ENCODE results near the gene HSD11B1.

HSD11B1 gene

DNA sequence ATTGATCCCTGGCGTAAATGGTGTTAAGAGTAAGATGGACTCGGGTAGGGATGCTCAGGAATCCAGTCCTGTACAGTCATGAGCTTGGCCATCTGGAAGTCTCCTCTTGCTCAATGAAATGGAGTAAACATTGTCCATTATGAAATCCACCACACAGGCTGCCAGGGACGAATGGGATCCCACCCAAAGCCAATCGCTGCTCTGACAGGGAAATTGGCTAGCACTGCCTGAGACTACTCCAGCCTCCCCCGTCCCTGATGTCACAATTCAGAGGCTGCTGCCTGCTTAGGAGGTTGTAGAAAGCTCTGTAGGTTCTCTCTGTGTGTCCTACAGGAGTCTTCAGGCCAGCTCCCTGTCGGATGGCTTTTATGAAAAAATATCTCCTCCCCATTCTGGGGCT lies at the start of gene HSD11B1:
HSD11B1 (plus strand) TSS at position 263 of the 400 bp plus-strand sequence; CDS start at position 360, 97 bp downstream.
- DNase-seq (ENCODE audit: low read depth): no peak

DNA sequence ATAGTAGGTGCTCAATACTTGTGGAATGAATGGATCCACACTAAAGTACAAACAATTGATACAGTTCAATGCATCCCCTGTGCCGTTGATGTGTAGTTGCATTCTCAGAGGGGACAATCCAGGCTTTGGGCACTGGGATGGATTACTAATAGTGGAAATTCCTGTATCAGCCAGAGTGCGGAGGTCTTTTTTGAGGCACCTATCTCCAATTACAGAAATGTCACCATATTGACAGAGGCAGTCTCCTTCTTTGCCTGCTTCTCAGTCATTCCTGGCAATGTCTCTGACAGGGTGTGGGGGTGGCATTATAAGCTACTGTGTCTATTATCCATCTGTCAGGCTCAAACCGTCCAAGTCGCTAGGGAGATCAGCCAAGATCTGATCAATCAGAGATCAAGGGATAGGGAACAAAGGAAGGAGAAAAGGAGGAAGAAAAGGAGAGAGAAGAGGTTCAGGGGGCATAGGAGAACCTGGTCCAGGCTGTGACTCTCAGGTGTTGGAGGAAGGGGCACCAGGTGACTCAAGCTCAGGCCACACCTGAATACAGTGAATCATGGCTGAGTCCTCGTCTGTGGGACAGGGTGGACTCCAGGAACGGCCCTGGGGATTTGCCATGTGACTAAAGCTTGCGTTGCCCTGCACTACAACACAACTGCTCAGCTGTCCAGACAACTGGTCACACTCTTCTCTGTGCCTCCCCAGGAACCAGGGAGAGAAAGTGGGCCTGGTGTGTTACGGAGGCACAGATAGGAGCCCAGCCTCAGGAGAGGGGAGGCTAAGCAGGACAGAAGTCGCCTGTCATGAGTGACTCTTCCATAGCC lies 49.0 kb upstream of the HSD11B1 start:
- no peak for DNase-seq (ENCODE audit: low read depth)

DNA sequence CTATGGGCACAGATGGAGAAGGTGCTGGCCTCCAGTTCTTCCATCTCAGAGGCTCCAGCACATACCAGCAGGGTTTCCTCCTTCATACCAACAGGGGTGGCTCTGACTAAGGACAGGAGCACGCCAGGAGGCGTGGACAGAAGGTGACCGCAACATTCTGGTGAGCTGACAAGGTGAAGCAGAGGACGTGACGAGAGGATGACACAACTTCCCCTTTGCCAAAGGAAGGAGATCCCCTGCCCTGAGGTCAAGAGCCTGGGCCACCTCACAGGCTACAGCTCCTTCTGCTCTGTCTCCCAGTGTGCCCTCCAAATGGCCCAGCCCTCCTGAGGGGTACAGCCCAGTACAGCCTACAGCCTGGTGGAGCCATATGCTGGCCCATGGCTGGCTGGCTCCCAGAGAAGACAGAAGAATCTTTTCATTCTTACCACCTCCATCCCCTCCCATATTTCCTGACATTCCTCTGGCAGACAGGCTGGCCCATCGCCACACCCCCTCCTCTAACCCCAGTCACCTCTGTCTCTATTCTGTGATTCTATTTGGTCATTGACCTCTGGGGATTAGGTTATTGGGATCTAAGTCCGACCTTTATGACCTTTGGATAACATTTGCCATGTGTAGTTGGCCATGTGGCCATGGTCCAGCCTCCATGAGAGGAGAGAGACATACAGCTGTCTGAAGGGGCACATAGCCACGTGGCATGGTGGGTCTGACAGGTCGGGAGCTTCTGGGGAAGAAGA lies 47.3 kb upstream of the HSD11B1 start:
- DNase-seq (ENCODE audit: low read depth): no peak

DNA sequence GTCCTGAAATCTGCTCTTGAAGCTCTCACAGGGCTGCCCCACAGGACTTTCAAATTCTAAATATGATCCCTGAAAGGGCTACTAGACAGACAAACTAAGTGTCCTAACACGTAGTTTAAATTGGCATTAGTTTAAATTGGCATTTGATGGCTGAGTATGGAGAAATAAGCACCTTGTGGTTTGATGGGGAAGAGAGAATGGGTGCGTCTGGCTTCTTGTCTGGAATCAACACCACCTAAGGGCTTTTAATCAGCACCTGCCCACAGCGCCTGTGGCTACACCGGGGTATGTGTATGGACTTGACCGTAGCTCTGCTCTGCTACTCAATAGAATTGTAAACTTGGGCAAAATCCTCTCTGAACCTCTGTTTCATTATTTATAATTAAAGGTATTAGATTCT lies 46.7 kb upstream of the HSD11B1 start:
- no peak for DNase-seq (ENCODE audit: low read depth)

DNA sequence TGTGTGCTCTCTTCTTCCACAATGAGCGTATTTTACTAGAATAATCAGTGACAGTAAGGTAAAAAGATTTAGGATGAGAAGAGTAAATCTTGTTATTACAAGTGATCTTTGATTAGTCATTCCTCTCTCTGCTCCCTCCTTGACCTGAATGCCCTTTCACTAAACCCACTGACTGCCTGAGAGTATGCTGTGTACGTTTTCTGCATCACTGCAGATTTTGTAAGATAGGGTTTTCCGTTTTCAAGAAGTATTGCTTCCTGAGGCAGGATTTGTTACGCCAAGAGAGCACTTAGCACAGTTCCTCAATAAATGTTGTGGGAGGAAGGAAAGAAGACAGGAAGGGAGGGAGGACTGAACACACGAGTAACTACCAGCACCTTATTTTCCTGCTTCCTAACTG lies 44.7 kb upstream of the HSD11B1 start:
- DNase-seq (ENCODE audit: low read depth): no peak

DNA sequence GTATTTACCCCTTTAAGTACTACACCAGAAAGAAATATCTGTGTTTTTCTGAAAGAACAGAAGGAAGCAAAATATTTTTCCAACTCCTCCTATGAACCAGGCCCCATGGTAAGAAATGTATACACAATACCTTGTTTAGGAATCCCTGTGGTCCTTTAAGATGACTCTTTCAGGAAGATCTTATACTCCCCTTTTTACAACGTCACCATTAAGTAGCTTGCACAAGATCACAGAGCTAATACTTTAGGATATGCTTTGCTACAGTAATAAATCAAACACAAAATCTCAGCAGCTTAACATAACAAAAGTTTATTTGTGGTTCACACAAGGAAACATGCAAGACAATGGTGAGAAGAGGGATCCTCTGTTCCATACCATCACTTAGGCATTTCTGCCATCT lies 43.6 kb upstream of the HSD11B1 start:
- DNase-seq (ENCODE audit: low read depth): no peak

DNA sequence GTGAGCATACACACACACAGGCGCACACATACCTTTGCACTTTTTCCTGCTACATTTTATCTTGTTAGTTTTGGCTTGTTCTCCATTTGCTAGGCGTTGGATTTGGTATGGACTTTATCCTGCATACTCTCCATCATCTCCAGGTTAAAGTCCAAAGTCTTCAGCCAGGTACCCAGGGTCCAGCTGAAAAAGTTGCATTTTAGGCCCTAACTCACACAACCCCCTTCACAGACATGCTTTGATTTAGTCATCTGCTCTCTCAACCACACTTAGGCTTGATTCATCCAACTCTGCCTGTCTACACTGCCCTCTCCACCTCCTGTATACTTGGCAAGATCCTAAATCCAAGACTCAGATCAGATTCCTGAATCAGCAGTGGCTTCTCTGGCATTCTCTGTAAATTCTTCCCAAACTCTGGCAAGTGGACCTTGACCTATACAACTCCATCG lies 41.7 kb upstream of the HSD11B1 start:
- DNase-seq (ENCODE audit: low read depth): no peak

DNA sequence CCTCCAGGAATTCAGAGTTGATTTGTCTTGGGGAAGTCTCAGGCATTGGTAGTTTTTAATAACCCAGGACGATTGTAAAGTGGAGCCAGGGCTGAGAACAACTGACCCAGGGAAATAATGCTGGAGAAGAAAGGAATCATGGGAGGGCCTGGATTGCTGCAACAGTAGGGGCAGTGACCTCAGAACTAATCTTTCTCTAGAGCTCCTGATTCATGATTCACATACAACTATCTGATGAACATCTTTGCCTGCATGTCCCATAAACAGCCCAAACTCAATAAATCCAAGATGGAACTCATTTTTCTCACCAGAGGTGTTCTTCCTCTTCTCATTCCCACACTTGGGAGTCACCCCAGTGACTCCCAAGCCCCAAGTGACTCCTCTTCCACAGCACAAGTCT lies 37.5 kb upstream of the HSD11B1 start:
- DNase-seq (ENCODE audit: low read depth): no peak

DNA sequence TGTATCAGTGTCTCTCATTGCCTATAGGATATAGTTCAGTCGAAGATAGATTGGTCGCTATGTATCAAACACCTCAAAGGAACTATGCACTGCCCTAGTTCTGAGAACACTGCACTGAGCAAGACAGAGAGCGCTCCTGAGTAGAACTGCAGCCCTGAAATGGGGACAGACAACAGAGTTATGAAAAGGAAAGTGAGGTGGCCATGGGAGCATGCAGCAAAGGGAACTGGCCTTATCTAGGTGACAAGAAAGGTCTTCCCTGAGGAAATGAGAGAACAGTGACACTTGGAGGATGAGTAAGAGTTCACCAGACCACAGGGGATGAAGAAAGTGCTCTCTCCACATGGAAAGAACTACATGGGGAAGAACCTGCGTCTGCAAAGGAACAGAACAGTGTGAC lies 36.9 kb upstream of the HSD11B1 start:
- DNase-seq (ENCODE audit: low read depth): no peak

DNA sequence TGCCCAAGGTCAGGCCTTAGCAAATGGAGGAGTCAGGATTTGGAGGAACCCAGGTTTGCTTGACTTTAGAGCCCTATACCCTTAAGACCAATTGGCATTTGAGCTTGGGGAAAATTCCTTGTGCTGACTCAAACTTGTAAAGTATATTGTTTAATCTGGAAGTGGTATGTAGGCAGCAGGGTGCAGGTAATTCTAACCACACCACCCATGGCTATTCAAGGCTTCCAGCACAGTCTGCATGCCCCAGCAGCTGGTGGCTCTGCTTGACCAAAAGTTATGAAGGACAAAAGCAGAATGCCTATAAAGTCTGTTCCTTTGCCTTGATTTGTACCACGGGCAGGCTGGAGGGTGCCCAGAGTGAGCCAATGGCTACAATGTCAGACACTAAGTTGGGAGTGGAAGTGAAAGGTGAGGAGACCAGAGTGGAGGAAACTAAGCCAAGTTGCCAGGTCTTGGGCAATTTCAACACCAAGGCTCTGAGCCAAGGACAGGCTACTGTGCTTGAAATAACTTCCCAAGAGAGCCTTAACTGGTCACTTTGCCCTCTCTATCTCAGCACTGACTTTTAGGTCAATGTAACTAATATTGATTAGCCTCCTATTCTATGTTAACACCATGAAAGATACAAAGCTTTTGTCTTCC lies 34.1 kb upstream of the HSD11B1 start:
- no peak for DNase-seq (ENCODE audit: low read depth)

DNA sequence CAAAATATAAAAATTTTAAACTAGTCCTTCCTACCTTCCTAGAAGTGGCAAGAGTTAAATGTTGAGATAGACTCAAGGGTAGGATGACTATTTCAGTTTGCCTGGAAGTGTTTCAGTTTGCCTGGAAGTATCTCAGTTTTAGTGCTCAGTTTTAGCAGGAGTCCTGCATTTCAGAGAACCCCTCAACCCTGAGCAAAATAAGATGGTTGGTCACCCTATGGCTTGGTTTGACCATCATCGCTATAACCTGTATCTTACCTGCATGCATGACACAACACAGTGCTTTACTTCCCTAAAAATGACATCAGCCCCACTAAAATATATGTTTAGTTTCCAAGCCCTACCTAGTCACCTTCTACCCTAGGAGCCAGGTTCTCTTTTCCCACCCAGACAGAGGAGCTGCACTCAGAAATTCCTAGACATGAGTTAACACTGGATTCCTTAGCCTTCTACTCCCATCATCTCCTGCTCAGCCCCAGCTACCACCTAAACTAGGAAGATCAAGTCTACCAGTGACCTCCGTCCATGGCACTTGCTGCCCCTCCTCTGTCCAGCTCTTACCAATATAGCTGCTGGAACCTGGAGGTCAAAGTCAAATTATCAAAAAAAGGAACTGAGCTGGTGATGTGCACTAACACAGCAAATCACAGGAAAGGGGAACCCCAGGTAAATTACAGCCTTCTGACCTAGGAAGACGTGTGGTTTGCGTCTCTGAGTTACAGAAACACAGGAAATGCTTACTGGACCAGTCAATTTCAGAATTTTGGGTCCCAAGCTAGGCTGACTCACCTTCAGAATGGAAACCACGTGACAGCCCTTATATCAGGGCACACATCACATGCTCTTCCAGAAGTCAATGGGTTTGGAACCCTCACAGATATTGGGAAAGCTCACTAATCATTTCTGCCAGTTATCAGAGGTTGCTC lies 31.7 kb upstream of the HSD11B1 start:
- no peak for DNase-seq (ENCODE audit: low read depth)

DNA sequence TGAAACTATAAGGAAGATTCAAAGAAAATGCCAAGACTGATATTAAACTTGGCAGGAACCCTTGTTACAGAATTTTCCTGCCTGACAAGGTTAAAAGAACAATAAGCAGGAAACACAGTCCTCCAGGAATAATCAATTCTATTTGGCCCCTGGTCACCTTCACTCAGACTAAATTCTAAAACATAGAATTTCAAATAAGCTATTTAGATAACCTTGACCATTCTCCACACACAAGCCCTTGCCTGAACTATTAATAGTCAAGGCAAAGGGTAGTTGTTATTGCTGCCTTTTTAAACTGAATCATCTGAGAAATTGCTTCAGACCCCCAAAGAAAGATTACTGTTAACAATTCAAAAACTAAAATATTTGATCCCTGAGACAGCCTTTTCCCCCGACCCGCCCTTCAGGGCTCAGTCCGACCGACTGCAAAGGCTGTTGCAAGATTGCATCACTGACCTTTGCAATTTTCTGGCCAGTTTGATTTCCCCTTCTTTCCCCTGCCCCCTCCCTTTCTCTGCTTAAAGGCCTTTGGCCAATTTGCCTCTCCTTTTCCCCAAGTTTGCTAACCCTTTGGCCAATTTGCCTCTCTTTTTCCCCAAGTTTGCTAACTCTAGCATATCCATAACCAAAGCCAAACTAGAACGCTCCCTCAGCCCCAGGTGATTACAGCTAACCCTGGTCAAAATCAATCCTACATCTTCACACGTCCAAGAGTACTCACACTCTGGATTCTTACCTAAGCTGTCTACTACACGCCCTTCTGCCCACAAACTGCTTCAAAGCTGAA lies 30.8 kb upstream of the HSD11B1 start:
- no peak for DNase-seq (ENCODE audit: low read depth)

DNA sequence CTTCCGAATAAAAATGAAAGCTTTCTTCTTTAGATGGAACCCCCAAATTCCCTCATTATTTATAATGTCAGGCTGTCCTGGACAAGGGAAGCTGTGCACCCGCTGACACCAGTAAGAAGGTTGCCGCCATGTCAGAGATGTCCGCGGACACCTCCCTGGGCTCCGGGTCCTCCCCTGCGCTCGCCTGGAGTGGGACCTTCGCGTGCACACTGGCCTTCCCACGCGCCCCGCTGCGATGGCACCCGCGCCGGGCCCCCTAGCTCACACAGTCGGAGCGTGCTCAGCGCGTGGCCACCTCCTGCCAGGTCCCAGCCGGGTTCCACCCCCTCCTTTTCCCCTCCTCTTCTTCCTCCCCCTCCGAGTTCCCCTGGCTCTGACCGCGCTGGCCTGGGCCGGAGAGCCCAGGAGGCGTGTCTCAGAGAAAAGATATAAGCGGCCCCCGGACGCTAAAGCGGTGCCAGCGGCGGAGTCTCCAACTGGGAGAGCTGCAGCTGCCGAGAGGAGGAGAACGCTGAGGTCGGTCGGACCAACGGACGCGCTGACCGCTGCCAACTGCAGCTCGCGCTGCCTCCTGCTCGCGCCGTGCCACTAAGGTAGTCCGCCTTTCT lies 29.6 kb upstream of the HSD11B1 start, which contains the start of gene G0S2:
G0S2 (plus strand) TSS at position 456 of the 608 bp plus-strand sequence. CDS start 273 bp downstream, outside the sequence.
- DNase-seq (ENCODE audit: low read depth): peak; percentile 35

DNA sequence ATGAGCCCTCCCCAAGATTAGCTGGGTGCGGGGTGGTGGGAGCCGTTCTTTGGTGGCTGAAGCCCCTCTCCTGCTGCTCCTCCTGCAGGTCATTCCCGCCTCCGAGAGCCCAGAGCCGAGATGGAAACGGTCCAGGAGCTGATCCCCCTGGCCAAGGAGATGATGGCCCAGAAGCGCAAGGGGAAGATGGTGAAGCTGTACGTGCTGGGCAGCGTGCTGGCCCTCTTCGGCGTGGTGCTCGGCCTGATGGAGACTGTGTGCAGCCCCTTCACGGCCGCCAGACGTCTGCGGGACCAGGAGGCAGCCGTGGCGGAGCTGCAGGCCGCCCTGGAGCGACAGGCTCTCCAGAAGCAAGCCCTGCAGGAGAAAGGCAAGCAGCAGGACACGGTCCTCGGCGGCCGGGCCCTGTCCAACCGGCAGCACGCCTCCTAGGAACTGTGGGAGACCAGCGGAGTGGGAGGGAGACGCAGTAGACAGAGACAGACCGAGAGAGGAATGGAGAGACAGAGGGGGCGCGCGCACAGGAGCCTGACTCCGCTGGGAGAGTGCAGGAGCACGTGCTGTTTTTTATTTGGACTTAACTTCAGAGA lies 29.0 kb upstream of the HSD11B1 start:
- no peak for DNase-seq (ENCODE audit: low read depth)

DNA sequence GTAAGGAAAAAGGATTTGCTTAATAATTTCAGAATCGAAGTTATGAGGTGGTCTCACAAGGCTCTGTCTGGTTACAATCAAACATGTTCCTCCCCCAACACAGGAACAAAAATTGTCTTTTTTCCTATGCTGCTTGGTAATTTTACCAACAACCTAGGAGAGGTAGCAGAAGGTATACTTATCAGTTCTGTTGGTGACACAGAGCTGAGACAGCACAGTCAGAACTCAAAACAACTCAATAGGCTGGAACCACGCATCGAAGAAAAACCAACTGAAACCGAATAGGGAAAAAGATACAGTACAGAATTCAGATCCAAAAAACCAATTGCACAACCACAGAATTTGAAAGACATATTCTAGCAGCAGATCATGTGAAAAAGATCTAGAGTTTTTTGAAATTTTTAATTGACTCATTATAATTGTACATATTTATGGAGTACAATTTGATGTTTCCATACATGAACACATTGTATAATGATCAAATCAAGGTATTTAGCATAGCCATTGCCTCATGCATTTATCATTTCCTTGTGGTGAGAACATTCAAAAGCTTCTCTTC lies 25.6 kb upstream of the HSD11B1 start:
- no peak for DNase-seq (ENCODE audit: low read depth)

DNA sequence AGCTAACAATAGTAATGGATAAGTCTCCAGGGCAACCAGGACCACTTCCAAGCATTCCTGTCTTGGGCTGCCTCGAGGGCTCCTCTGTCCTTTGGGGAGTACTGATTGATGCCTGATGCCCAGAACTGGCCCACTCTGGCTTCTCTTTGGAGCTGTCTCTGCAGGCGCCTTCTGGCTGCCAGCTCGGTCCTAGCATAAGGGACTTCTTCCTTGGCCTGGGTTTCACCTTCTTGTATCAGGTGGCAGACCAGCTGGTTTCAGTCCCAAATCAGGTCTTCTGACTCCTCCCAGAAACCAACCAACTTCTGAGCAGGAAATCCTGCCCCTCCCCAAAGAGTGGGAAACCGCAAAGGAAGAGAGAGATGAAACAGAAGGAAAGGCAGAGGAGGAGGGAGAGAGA lies 18.8 kb upstream of the HSD11B1 start:
- DNase-seq (ENCODE audit: low read depth): no peak

DNA sequence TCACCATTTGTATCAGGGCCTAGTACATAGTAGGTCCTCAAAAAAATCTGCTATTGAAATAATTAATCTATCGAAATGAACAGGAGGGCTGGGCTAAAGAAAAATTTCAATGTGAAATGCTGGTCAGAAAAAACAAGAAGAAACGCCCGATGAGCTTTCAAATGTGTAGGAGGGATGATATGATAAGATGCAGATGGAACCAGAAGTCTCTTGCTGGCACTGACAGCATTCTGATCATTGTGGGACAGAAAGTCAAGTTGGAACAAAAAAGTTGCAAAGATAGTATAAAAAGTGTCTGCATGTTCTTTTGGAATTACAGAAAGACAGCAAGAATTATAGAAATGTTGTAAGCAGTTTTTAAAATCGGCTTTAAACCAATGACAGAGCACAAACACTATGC lies 18.3 kb upstream of the HSD11B1 start:
- no peak for DNase-seq (ENCODE audit: low read depth)

DNA sequence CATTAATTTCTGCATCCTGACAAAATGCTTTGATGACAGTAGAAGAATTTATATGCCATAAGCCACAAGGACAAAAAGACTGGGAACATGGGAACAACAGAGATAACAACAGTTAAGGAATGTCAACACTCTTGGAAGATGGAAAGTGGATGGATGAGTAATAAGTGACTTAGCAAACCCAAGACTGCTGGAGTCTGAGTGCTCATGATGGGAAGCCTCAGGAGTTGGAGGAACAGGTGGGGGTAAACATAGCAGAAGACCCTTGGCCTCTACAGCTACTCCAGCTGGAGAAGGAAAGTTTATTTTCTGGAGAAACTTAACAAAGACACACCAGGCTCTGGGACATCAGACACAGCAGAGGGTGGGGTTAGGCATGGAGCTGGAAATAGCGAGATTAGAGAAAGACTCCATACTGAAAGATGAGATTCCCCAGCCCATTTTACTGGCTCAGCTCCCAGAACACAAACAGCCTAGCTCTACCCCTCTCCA lies 15.9 kb upstream of the HSD11B1 start:
- DNase-seq (ENCODE audit: low read depth): no peak

DNA sequence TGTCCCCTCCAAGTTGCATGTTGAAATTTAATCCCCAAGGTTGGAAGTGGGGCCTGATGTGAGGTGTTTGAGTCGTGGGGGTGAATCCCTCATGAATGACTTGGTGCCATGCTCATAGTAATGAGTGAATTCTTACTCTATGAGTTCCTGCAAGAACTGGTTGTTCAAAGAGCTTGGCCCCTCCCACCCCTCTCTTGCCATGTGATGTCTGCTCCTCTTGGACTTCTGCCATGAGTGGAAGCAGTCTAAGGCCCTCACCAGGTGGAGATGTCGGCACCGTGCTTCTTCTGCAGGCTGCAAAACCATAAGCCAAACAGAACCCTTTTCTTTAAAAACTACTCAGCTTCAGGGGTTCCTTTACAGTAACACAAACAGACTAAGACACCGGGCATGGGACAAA lies 15.2 kb upstream of the HSD11B1 start:
- DNase-seq (ENCODE audit: low read depth): no peak

DNA sequence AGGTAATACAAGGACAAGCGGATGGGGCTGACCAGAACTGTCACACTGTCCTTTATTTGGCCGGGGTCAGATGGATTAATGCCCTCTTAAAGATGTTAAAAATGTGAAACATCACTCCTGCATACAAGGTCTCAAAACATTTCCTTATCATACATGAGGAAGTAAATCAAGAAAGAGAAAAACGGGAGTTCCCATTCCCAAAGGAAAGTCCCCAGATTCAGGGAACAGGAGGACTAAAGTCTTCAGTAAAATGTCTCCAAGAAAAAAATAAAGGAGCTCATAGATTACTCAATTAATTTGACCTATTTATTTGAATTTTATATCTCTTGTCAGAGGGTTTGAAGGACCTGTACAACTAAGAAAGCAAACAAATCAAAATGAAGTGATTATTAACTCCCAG lies 13.4 kb upstream of the HSD11B1 start:
- no peak for DNase-seq (ENCODE audit: low read depth)
